WTC11 (cell line): ENCODE results near the gene CLEC9A. TPM values are rescaled to one million over a fixed set of nuclear protein-coding genes. Genes with fewer than 3 reads are reported as not detected.
"Not testable (repeated sequence)": the region's sequence is repeated elsewhere in the genome, so short reads cannot be mapped to it uniquely, and the experiment has no call there.

Experiments used
- ATAC-seq: fragments of 200-7000 bp; cut with Tn5 transposase; 2 replicates; pipeline ENCODE4 v1.10.0; 2021; ENCODE audit warnings: mild to moderate bottlenecking, moderate library complexity
- CTCF ChIA-PET: fragments of 300-600 bp; sonication (Branson Sonifier 250); formaldehyde crosslinking; loops from one replicate; lab custom pipeline; 2021; ENCODE audit warnings: antibody characterized with exemption; lab: Charles Lee
- POLR2A ChIA-PET: fragments of 350-600 bp; sonication (Branson Sonifier 250); formaldehyde crosslinking; loops from one replicate; lab custom pipeline; 2021; ENCODE audit warnings: antibody characterized with exemption; lab: Charles Lee
- DNase-seq: peaks from one replicate; pipeline ENCODE4 v3.0.0; 2021; ENCODE audit warnings: low spot score
- H3K27ac Mint-ChIP-seq: 2 replicates; pipeline ENCODE4 v1.8.0; 2021; ENCODE audit warnings: mixed read lengths
- H3K27me3 Mint-ChIP-seq: 2 replicates; pipeline ENCODE4 v1.8.0; 2021; ENCODE audit warnings: low read depth, mild to moderate bottlenecking, moderate library complexity, mixed read lengths
- H3K36me3 Mint-ChIP-seq: 2 replicates; pipeline ENCODE4 v1.8.0; 2021; ENCODE audit warnings: mixed read lengths
- H3K4me1 Mint-ChIP-seq: 2 replicates; pipeline ENCODE4 v1.8.0; 2022; ENCODE audit warnings: mixed read lengths
- H3K4me3 Mint-ChIP-seq: 2 replicates; pipeline ENCODE4 v1.8.0; 2021; ENCODE audit warnings: mild to moderate bottlenecking, moderate library complexity, mixed read lengths
- H3K9me3 Mint-ChIP-seq: 2 replicates; pipeline ENCODE4 v1.8.0; 2021; ENCODE audit warnings: mixed read lengths
- EMX1 ChIP-seq: fragments of 250-450 bp; sonication (Bioruptor Pico); IDR thresholded peaks from 2 replicates; pipeline ENCODE4 v1.8.0; 2021; ENCODE audit warnings: mild to moderate bottlenecking
- ETV6 ChIP-seq: sonication (generic); formaldehyde crosslinking; IDR thresholded peaks from 2 replicates; pipeline ENCODE4 v1.8.1; 2022; ENCODE audit warnings: mild to moderate bottlenecking, missing genetic modification reagents
- HMGA2 ChIP-seq: fragments of 250-450 bp; sonication (Bioruptor Pico); IDR thresholded peaks from 2 replicates; pipeline ENCODE4 v1.4.0; 2021; ENCODE audit warnings: mild to moderate bottlenecking, moderate library complexity
- IRF2 ChIP-seq: sonication (generic); formaldehyde crosslinking; IDR thresholded peaks from 2 replicates; pipeline ENCODE4 v1.8.0; 2022; ENCODE audit warnings: low read depth, missing genetic modification reagents, borderline replicate concordance
- JAZF1 ChIP-seq: fragments of 250-450 bp; sonication (Bioruptor Pico); IDR thresholded peaks from 2 replicates; pipeline ENCODE4 v1.9.0; 2021; ENCODE audit warnings: moderate library complexity, mild to moderate bottlenecking, inconsistent platforms
- MLX ChIP-seq: sonication (generic); formaldehyde crosslinking; IDR thresholded peaks from 2 replicates; pipeline ENCODE4 v1.8.1; 2023; ENCODE audit warnings: mild to moderate bottlenecking, missing genetic modification reagents, moderate library complexity
- NFE2L1 ChIP-seq: sonication (generic); formaldehyde crosslinking; IDR thresholded peaks from 2 replicates; pipeline ENCODE4 v1.8.1; 2023; ENCODE audit warnings: missing genetic modification reagents
- NR1H2 ChIP-seq: sonication (generic); formaldehyde crosslinking; IDR thresholded peaks from 2 replicates; pipeline ENCODE4 v1.9.0; 2021; ENCODE audit warnings: mild to moderate bottlenecking, moderate library complexity, missing genetic modification reagents
- RELA ChIP-seq: sonication (generic); formaldehyde crosslinking; IDR thresholded peaks from 2 replicates; pipeline ENCODE4 v1.8.1; 2022; ENCODE audit warnings: missing genetic modification reagents, mild to moderate bottlenecking, borderline replicate concordance
- RORB ChIP-seq: fragments of 250-450 bp; sonication (Bioruptor Pico); IDR thresholded peaks from 2 replicates; pipeline ENCODE4 v1.9.0; 2021; ENCODE audit warnings: mild to moderate bottlenecking
- TCF7 ChIP-seq: sonication (generic); formaldehyde crosslinking; IDR thresholded peaks from 2 replicates; pipeline ENCODE4 v1.8.0; 2022; ENCODE audit warnings: mild to moderate bottlenecking, low read depth, missing genetic modification reagents, moderate library complexity
- USF2 ChIP-seq: sonication (generic); formaldehyde crosslinking; IDR thresholded peaks from 2 replicates; pipeline ENCODE4 v1.8.1; 2023; ENCODE audit warnings: mild to moderate bottlenecking, missing genetic modification reagents, moderate library complexity
- ZNF121 ChIP-seq: sonication (generic); formaldehyde crosslinking; IDR thresholded peaks from 2 replicates; pipeline ENCODE4 v1.8.0; 2023; ENCODE audit warnings: missing genetic modification reagents
- ZNF317 ChIP-seq: sonication (generic); formaldehyde crosslinking; IDR thresholded peaks from 2 replicates; pipeline ENCODE4 v1.8.1; 2023; ENCODE audit warnings: low read depth, mild to moderate bottlenecking, moderate library complexity, missing genetic modification reagents, borderline replicate concordance
- ZNF423 ChIP-seq: fragments of 250-450 bp; sonication (Bioruptor Pico); IDR thresholded peaks from 2 replicates; pipeline ENCODE4 v2.1.2; 2022; ENCODE audit warnings: mild to moderate bottlenecking, moderate library complexity
- total RNA-seq: library from RNA; stranded (reverse); gene quantifications from 3 replicates; pipeline ENCODE4 v1.2.3, GENCODE V29; 2021
- TF ChIP-seq, protein P1 (sequence below): sonication (generic); formaldehyde crosslinking; IDR thresholded peaks from 2 replicates; pipeline ENCODE4 v1.8.0; 2022; ENCODE audit warnings: mild to moderate bottlenecking, missing genetic modification reagents
- TF ChIP-seq, protein P2 (sequence below): sonication (generic); formaldehyde crosslinking; IDR thresholded peaks from 2 replicates; pipeline ENCODE4 v1.8.1; 2022; ENCODE audit warnings: missing genetic modification reagents, borderline replicate concordance
- TF ChIP-seq, protein P3 (sequence below): sonication (generic); formaldehyde crosslinking; IDR thresholded peaks from 2 replicates; pipeline ENCODE4 v1.8.1; 2023; ENCODE audit warnings: mild to moderate bottlenecking, moderate library complexity, missing genetic modification reagents

Gene CLEC9A
- total RNA-seq, 1 experiment from 2014 or later = not detected

GRCh38 chr12:10021342-10021741, 9.1 kb upstream of the CLEC9A start:
- ChIA-PET POLR2A (no interaction called here), CTCF (no interaction called here)
- Mint-ChIP-seq H3K4me3 (no peak overlapping the region), H3K36me3 (no peaks in the 10 kb centered on the region), H3K4me1 (peaks cover 10% of the 10 kb centered on the region), H3K27me3 (peaks cover 5% of the 10 kb centered on the region; the same call in 1 of the 2 replicates)
- ATAC-seq = no peak
- TF ChIP-seq, protein P1, sequence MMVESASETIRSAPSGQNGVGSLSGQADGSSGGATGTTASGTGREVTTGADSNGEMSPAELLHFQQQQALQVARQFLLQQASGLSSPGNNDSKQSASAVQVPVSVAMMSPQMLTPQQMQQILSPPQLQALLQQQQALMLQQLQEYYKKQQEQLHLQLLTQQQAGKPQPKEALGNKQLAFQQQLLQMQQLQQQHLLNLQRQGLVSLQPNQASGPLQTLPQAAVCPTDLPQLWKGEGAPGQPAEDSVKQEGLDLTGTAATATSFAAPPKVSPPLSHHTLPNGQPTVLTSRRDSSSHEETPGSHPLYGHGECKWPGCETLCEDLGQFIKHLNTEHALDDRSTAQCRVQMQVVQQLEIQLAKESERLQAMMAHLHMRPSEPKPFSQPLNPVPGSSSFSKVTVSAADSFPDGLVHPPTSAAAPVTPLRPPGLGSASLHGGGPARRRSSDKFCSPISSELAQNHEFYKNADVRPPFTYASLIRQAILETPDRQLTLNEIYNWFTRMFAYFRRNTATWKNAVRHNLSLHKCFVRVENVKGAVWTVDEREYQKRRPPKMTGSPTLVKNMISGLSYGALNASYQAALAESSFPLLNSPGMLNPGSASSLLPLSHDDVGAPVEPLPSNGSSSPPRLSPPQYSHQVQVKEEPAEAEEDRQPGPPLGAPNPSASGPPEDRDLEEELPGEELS (CRISPR knock-in tag) = no peak
- TF ChIP-seq NFE2L1 (CRISPR knock-in tag) (no peak), ZNF121 (CRISPR knock-in tag) (no peak), IRF2 (CRISPR knock-in tag) (no peak), RELA (CRISPR knock-in tag) (no peak), EMX1 (CRISPR knock-in tag) (no peak), JAZF1 (CRISPR knock-in tag) (no peak), ZNF423 (CRISPR knock-in tag) (no peak), ETV6 (no peak), HMGA2 (CRISPR knock-in tag) (no peak)
- TF ChIP-seq, protein P2, sequence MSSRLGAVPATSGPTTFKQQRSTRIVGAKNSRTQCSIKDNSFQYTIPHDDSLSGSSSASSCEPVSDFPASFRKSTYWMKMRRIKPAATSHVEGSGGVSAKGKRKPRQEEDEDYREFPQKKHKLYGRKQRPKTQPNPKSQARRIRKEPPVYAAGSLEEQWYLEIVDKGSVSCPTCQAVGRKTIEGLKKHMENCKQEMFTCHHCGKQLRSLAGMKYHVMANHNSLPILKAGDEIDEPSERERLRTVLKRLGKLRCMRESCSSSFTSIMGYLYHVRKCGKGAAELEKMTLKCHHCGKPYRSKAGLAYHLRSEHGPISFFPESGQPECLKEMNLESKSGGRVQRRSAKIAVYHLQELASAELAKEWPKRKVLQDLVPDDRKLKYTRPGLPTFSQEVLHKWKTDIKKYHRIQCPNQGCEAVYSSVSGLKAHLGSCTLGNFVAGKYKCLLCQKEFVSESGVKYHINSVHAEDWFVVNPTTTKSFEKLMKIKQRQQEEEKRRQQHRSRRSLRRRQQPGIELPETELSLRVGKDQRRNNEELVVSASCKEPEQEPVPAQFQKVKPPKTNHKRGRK (CRISPR knock-in tag) = no peak
- TF ChIP-seq, protein P3, sequence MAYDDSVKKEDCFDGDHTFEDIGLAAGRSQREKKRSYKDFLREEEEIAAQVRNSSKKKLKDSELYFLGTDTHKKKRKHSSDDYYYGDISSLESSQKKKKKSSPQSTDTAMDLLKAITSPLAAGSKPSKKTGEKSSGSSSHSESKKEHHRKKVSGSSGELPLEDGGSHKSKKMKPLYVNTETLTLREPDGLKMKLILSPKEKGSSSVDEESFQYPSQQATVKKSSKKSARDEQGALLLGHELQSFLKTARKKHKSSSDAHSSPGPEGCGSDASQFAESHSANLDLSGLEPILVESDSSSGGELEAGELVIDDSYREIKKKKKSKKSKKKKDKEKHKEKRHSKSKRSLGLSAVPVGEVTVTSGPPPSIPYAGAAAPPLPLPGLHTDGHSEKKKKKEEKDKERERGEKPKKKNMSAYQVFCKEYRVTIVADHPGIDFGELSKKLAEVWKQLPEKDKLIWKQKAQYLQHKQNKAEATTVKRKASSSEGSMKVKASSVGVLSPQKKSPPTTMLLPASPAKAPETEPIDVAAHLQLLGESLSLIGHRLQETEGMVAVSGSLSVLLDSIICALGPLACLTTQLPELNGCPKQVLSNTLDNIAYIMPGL = no peak
- TF ChIP-seq, all 79 proteins: peak for 0
- DNase-seq = no peak
- peaks cover 13% of the 10 kb centered on the region for H3K9me3 Mint-ChIP-seq
- no peak overlapping the region for H3K27ac Mint-ChIP-seq

GRCh38 chr12:10025236-10025635, 5.2 kb upstream of the CLEC9A start:
- CTCF ChIA-PET = no interaction called here
- H3K27me3 Mint-ChIP-seq = peaks cover 5% of the 10 kb centered on the region; the same call in 1 of the 2 replicates
- H3K9me3 Mint-ChIP-seq = peaks cover 23% of the 10 kb centered on the region
- no peak for TF ChIP-seq TCF7 (CRISPR knock-in tag)
- no peak for TF ChIP-seq ZNF317 (CRISPR knock-in tag)
- TF ChIP-seq RORB (CRISPR knock-in tag) = no peak
- no peak for TF ChIP-seq EMX1 (CRISPR knock-in tag)
- no peak for TF ChIP-seq HMGA2 (CRISPR knock-in tag)
- TF ChIP-seq USF2 (CRISPR knock-in tag) = no peak
- TF ChIP-seq MLX (CRISPR knock-in tag) = no peak
- no peak for TF ChIP-seq NR1H2 (CRISPR knock-in tag)
- ATAC-seq = no peak
- no peak for DNase-seq
- no peak overlapping the region for H3K4me3 Mint-ChIP-seq
- no peaks in the 10 kb centered on the region for H3K4me1 Mint-ChIP-seq
- POLR2A ChIA-PET = no interaction called here
- no peak overlapping the region for H3K27ac Mint-ChIP-seq
- peaks cover 6% of the 10 kb centered on the region; the same call in 1 of the 2 replicates for H3K36me3 Mint-ChIP-seq

DNA sequence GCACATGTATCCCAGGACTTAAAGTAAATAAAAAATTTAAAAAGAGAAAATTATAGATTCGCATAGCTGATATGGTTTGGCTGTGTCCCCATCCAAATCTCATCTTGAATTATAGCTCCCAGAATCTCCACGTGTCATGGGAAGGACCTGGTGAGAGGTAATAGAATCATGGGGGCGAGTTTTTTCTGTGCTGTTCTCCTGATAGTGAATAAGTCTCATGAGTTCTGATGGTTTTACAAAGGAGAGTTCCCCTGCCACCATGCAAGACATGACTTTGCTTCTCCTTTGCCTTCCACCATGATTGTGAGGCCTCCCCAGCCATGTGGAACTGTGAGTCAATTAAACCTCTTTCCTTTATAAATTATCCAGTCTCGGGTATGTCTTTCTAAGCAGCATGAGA, 3.8 kb upstream of the CLEC9A start:
- ATAC-seq, H3K4me1 Mint-ChIP-seq, H3K27ac Mint-ChIP-seq, DNase-seq, H3K36me3 Mint-ChIP-seq, CTCF ChIA-PET, H3K4me3 Mint-ChIP-seq, POLR2A ChIA-PET, H3K27me3 Mint-ChIP-seq: not testable (repeated sequence)
- peaks cover 27% of the 10 kb centered on the region for H3K9me3 Mint-ChIP-seq
